ENCODE results near the gene RAB15.

Gene RAB15

DNA sequence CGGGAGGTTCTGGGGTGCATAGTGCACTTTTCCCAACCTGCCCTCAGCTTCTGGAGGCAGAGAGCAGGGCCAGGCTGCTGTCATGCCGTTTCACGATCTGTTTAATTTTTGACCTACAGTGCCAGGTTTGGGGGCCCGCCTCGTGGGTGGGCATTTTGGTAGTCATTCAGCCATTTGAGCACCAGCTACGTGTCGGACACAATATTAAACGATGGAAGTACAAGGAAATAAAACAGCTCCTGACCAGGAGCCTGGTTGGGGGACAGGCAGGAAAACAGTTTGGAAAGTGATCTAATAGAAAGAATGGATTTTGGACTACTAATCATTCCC, 15.3 kb upstream of the RAB15 start:
- no peak for DNase-seq

DNA sequence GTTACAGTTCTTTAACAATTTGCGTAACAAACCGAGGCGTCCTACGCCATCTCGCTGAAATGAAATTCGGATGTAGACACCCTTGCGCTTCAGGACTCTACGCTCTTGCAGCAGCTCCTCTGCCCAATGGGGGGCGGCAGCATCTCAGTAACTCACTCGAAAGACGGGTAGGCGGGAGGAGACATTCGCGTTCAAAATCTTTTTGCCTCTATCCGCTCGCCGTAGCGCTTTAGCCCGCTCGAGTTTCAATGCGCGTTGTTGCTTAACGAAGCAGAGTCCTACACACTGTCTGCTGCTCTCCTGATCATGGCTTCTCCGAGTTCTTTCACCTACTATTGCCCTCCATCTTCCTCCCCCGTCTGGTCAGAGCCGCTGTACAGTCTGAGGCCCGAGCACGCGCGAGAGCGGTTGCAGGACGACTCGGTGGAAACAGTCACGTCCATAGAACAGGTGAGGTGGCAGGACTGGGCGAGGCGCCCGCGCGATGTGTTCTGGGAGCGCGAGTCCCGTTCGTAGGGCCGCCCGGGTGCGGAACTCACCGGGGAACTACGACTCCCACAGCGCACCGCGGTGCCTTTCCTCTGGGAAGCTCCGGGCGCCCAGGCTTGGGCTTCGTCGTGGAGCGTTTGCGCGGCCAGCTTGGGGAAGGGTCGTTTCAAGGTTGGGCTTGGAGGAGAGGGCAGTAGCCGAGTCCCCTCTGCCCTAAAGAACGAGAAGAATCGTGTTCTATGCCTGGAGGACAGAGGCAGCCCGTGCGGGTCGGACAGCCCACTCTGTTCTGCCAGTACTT, 14.7 kb upstream of the RAB15 start, which contains the start of gene FNTB:
TSS of gene FNTB (plus strand) at position 248 of the 790 bp plus-strand sequence. CDS start at position 307, 59 bp downstream.
- DNase-seq, result peak; percentile 95

DNA sequence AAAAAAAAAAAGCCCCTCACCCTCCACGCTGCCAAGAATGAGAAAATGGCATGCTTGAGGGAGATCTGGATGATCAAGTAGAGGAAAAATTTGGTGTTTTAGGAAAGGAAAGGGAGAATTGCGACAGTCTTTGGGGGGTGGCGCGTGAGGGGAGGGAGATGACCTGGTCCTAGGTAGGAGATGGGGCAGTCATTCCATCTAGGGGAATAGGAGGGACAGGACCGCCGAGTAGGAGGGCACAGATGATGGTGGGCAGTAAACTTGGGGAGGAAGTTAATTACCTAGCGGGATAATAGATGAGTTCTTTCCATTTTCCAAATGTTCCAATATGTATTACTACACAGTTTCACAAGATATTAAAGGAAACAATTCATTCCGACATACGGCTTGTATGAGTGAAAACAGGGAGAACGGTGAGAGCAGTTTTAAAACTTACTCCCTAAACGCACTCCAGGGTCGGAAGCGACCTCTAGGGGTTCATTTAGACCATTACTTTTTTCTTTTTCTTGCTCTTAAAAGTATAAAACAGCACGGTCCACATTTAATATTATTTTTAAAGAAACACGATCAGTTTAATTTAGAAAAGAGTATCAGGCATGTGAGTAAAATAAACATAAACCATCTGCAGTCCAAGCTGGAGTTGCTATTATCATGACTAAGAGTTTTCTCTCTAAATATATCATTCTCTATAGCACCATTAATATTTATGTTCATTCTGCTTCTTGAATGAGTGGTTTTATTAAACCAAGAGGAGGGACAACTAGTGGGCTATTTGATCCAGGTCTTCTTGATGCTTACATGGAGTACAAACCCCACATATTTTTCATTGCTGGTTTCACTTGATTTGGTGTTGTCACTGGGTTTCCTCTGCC, 11.5 kb upstream of the RAB15 start:
- peak; percentile 45 for DNase-seq

DNA sequence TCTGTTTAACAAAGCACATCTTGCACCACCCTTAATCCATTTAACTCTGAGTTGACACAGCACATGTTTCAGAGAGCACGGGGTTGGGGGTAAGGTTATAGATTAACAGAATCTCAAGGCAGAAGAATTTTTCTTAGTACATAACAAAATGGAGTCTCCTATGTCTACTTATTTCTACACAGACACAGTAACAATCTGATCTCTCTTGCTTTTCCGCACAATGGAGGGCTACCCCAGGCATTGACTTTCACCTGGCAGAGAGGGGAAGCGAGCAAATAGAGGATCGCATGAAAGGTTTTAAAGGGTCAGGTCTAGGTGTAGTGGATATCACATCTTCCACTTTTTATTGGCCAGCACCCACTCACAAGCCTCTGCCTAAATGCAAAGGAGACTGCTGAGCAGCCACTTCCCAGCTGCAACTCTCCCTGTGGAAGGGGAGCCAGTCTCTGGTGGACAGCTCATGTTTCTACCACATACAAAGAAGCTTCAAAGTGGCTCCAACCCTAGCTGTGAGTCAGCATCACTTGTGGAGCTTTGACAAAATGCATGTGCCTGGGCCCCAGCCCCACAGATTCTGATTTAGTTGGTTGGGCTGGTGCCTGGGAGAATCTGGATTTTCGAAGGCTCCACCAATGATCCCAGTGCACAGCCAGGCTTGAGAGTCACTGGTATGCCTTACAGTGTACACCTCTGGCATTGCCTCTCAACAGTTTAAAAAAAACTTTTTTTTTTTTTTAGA, 7.4 kb upstream of the RAB15 start:
- DNase-seq, result no peak

DNA sequence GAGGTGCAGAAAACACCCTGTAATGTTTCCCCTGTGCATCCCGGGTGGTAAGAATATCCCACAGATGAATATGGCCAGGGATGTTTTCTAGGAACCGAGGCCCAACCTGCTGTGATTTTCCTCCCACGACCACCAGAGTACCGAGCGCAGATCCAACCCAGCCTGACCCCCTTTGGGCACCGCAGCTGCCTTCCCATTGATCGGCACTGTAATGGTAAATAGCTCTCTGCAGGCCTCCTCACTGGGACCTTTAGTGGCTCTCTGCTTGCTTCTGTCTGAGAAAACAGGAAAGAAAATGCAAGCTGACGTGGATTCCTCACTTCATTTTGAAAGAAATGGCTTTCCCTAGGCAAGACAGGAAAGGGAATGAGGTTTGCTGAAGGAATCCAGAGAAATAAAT, 2.4 kb upstream of the RAB15 start:
- DNase-seq, result no peak

DNA sequence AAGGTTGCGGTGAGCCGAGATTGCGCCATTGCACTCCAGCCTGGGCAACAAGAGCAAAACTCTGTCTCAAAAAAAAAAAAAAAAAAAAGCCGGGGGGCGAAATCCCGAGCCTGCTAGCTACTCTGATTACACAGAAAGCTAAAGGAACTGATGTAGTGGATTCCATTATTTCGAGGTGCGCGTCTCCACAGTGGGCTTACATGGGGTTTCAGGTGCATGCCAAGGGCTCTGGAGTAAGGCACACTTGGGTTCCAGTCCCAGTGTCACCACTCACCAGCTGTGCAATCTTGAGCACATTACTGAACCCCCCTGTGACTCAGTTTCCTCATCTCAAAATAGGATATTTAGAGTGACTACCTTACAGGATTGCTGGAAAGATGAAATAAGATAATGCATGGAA, 1.7 kb upstream of the RAB15 start:
- no peak for DNase-seq

DNA sequence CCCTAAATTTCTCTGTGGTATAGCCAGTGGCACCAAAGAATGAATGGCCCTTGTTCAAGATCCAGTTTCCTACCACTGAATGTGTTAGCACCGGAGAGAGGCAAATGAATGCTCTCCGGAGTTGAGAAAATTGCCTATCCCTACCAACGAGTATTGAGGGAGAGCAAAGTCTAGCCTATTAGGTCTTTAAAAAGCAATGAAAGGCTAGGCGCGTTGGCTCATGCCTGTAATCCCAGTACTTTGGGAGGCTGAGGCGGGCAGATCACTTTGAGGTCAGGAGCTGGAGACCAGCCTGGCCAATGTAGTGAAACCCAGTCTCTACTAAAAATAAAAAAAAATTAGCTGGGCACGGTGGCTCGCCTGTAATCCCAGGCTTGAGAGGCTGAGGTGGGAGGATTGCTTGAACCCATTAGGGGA, 898 bp upstream of the RAB15 start:
- DNase-seq, result no peak

DNA sequence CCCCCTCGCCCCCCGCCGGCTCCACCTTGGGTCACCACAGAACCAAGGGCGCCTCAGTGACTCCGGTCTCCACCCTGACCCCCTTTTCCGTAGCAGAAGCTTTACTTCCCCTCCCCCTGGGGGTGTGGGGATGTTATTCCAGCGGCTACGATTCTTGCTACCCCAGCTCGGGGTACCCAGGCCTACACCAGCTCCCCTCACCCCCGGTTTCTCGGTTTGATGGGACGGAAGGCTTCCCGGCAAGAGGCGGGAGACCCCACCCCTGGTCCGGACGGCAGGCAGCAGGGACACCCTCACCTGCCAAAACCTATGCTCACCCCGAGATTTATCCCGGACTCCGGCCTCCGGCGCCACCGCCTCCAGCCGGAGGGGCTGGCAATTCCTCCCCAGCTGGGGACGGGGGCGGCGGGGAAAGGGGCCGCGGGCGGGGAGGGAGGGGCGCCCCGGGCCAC, 619 bp downstream of the RAB15 start:
- no peak for DNase-seq

DNA sequence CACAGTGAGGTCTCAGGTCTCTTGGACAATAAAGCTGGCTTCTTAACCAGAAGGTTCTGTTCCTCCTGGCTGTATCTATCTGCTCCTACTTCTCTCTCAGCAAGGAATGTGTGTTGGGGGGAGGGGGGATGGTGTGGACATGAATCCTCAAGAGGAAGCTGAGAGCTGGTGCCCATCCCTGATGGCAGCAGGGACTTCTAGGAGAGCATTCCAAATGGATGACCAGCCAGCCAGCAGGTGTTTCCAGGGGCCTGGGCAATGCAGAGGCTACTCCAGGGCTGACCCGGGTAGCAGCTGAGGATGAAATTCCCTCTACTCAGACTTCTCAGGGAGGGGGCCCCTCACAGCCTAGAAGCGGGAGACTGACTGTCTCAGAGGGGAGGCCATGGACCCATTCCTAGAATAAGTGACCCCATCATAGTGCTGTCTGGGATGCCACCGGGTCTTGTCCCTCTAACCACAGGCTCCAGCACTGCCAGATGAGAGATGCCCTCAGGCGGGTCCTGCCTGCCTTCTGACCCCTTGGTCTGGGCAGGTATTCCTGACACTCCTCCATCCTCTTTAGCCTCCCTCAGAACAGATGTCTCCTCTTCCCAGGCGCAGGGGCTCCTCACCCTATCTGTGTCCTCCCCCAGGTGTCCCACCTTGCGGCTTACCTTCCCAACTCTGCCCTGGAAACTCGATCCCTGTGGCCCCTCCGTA, 1.2 kb downstream of the RAB15 start:
- no peak for DNase-seq

DNA sequence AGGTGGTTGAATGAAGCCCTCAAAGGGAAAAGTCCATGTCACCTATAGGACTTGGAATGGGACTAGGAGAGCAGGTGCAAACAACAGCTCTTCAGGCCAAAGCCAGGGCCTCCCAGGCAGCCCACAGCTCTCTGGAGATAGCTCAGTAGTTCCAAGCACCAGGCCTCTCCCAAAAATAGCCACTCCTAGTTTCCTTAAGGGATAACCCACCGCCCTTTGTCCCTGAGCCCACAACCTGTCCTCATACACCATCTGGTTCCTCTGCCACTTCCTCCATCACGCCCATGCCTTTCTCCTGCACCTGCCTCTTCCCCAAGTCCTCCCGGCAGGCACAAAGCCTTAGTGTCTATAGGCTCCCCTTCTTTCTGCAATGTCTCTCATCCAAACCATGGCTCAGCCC, 2.1 kb downstream of the RAB15 start:
- DNase-seq, result no peak

DNA sequence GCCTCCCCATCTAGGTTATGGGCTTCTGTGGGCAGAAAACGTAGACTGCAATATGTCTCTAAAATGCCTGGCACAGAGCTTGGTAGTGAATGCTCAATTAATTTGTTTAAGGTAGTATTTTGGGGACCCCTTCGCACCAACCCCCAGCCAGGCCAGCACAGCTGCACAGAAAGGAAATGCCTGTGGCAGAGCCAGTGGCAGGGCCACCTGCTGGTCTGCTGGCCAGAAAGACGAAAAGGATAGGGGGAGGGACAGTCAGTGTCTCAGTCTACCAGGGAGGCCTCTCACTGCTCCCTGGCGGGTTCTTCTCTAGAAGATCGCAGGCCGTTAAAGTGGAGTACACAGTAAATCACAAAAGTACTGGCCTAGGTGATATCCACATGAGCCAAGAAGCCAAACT, 3.5 kb downstream of the RAB15 start:
- DNase-seq, result no peak

DNA sequence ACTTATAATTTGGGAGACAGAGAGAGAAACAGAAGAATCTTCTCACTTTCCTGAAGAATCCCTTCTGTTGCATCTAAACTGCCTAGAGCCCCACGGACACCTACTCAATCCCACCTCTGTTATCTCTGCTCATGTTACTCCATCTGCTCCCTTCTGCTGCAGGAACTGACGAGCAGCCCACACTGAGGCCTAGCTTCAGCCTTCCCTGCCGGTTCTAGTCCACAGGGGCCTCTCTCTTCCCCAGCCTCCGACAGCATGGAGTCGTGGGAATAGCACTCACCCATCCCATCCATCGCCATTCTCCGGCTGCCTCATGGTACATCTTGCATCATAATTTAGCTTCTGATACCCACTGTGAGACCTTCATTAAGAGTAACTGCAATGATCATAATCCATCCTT, 4.0 kb downstream of the RAB15 start:
- no peak for DNase-seq

DNA sequence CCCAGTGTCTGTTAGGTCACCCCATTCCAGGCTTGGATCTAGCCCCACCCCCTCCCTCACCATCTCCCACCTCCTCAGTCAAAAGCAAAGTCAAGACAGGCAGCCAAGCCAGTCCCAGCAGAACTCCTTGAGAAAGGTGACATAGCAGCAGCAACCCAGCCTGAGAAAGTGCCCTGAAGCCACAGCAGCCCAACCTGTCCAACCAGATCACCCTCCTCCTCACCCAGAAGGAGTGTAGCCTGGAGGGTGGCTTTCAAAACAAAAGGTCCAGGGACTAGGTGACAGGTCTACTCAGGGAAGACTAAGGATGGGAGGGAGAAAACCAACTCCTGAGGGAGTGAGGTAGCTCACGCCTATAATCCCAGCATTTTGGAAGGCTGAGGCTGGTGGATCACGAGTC, 5.2 kb downstream of the RAB15 start:
- no peak for DNase-seq

DNA sequence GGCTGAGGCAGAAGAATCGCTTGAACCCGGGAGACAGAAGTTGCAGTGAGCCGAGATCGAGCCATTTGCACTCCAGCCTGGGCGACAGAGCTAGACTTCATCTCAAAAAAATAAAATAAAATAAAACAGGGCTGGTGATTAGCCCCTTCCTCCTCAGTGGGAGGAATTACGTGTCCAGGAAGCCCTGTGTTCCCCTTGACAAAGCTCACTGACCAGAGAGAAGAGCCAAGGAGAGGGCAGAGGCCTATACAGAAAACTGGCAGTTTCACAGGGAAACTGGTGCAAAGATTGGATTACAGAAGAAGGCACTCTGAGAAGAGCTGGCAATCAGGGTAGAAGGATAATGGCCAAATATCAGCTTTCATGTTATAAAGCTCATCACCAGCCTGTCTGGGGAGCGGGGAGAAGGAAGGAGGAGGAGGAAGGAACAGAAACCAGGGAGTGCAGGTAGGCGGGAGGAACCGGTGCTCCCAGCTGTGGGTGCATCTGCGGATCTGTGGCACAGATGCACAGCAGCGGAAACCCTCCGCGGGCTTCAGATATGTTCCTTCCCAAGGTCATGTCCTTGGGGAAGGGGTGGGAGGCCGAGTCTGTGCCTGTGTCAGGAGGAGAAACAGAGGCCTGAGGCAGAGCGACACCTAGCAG, 6.7 kb downstream of the RAB15 start:
- no peak for DNase-seq

DNA sequence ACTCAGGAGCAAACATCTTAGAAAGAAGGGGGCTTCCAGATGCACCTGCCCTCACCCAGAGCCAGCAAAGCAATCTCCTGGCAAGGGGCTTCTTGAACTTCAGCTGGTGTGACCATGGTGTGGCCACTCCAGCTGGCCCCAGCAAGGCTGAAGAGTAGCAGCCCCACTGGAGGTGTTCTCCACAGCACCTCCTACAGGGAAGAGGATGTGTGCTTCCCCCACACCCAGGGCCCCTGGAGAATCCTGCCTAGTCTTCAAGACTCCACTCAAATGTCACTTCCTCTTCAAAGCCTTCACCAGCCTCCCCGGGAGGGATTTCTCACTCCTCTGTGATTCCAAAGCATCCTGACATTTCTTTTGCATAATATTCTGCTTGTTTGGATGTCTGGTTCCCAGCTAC, 8.5 kb downstream of the RAB15 start:
- no peak for DNase-seq

DNA sequence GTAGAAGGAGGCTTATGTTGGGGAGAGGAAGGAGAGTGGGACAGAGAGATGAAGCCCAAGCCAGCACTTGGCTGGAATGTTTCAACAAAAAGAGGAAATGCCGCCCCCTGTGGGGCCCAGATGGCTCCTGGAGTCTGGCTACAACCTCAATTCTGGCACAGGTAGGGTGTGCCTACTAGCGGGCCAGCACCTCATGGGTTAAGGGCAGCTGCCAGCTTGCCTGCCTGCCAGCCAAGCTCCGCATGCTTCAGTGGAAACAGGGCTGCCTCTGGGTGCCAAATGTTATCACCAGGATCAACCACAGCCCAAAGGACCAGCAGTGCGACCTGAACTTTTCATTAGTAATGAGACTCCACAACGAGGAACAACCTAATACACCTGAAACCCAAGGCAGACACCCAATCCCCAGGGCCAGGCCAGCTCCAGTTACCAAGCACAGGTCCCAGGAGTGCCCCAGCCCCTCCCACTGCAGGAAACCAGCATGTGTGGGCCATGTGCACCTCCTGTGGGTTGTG, 11.3 kb downstream of the RAB15 start:
- no peak for DNase-seq

DNA sequence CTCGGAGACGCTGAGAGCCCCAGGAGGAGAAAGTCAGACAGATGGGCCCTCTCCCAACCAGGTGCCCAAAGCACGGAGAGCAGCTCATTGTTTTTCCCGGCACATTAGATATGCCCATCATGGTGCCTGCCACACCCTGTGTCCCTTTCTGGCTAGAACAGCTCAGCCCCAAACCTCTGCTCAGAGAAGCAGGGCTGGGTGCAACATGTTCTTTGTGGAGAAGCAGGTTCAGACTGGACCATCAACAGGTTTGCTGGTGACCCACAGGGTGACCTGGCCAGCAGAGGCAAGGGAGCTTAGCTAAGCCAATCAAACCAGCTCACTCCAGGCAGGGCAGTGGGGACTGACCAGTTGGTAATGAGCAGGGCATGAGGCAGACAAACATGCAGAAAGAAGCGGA, 13.4 kb downstream of the RAB15 start:
- no peak for DNase-seq

DNA sequence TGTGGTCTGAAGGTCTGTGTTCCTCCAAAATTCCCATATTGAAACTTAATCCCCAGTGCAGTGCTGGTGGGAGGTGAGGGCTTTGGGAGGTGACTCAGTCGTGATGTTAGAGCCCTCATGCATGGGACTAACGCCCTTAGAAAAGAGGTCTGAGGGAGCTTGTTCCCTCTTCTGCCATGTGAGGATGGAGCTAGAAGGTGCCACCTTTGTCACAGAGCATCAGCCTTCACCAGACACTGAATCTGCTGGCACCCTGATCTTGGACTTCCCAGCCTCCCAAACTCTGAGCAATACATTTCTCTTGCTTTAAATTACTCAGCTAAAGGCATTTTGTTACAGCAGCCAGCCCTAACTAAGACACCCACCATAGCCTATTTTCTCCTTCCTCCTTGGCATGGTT, 13.9 kb downstream of the RAB15 start:
- DNase-seq, result no peak

DNA sequence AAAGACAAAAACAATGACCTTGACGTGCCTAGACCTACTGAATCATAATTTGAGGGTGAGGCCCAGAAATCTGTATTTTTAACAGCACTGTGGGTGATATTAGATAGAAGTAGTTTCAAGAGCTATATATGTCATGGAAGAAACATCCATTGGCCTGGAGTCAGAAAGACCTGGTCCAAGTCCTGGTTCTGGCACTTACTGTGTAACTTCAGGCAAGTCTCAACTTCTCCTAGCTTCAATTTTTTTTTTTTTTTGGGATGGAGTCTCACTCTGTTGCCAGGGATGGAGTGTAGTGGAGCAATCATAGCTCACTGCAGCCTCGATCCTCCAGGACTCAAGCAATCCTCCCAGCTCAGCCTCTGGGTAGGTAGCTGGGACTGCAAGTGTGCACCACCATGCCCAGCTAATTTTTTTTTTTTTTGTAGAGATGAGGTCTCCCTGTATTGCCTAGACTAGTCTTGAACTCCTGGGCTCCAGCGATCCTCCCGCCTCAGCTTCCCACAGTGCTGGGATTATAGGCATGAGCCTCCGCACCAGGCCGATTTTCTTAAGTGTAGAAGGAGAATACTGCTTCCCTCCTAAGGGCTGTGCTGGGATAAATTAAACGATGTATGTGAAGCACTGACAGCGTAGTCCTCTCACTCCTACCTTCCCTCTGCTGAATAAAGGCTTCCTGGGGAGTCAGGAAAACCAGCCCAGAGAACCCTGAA, 15.3 kb downstream of the RAB15 start:
- no peak for DNase-seq

DNA sequence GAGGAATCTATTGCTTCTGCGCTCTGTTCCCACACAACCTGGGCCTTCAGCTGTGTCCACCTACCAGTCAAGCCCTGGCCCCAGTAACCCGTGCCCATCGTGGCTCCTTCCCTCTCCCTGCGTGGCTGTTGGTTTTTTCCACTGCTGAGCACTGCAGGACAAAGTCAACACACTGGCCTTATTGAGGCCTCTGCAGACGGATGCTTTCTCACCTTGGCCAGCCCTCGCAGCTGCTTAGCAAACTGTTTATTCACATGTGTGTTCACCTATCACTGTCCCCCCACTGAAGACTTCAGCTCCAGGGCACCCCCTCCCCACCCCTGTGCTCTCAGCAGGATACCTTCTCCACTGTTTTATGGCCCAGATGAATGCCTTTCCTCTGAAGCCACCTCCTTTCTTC, 16.8 kb downstream of the RAB15 start:
- DNase-seq, result no peak

DNA sequence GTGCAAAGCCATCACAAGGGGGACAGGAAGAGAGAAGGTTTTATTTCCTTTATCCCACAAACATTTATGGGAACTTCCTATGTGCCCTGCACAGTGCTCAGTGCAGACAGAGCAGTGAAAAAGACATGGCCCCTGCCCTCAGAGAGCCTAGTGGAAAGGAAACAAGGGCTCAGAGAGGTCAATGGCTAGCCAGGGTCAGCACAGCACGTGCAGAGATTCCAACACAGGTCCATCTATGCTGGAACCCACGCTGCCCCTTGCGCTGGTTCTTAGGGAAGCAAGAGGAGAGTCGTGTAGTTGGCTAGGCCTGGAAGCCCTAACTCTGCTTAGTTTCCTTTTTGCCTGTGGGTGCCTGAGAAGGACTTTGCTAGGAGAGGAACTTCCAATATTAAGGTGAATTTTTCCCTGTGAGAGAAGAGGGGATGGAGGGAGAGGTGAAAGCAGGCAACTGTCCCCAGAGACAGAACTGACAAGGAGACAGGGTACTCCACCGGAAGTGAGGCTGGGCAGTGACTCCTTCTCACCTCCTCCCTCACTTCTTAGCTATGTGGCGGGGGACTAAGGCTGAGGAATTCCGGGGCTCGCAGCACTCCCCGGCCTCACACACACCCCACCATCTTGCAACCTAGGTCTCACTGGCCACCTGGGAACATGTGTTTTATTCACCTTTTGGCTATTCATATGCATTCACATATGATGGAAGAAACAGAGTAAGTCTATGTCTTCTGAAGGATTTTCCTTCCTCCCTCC, 17.5 kb downstream of the RAB15 start:
- no peak for DNase-seq

All from activated CD4-positive, alpha-beta T cell treated with anti-CD3 and anti-CD28 coated beads for 48 hours (primary cell).